ENCODE measurements around the gene SPI1. TPM values are rescaled to one million over a fixed set of nuclear protein-coding genes. Genes with fewer than 3 reads are reported as not detected.

Gene SPI1
- total and polyA plus RNA-seq, 2 experiments from 2014 or later = 0.30 TPM; not detected in 1

DNA sequence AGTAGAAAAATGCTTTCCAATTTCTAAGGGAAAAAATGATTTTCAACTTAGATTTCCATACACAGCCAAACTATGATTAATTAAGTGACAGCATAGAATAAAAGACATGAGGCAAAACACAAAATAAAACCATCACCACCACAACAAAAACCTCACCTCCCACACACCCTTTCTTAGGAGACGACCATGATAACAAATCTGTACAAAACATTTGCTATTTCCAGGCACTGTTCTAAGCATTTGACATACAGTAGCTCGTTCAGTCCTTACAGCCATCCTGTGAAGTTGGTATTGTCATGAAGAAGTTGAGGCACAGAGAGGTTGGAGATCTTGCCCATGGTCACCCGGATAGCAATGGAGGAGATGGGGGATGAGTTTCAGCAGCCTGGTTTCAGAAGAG, 8.7 kb downstream of the SPI1 start:
- in situ Hi-C loops (cut with MboI) = loop anchor here (10.0 kb wide), 1 partner anchor 75 kb away; the partner anchor contains the start of gene RAPSN
- no peak for DNase-seq
- WGBS, 2 experiments (ENCODE audit: low coverage in 1 of 2, low lambda C conversion rate in 2 of 2, missing lambda C conversion rate in 2 of 2) = 17 to 19% methylated on average over 3 of the region's 3 CpGs

GRCh38 chr11:47366020-47366490, 12.3 kb downstream of the SPI1 start:
- H4K20me1 ChIP-seq (ENCODE audit: insufficient read depth) = no peaks in the 10 kb centered on the region
- WGBS, 2 experiments (ENCODE audit: low coverage in 1 of 2, low lambda C conversion rate in 2 of 2, missing lambda C conversion rate in 2 of 2) = 44% methylated on average over 1 of the region's 1 CpG
- H3K36me3 ChIP-seq (ENCODE audit: low read depth) = no peaks in the 10 kb centered on the region
- no peak overlapping the region for H2AFZ ChIP-seq
- H3K4me1 ChIP-seq (ENCODE audit: insufficient read depth) = no peaks in the 10 kb centered on the region; the same call in 1 of the 2 replicates
- TF ChIP-seq EZH2phosphoT487 (IDR thresholded peaks at IDR 0.05; ENCODE audit: insufficient read depth, low read depth) (no peak), EZH2 (IDR thresholded peaks at IDR 0.05; ENCODE audit: insufficient read depth, poor library complexity, severe bottlenecking) (no peak)
- no peak overlapping the region for H3K9ac ChIP-seq
- H3K79me2 ChIP-seq (ENCODE audit: insufficient read depth) = no peaks in the 10 kb centered on the region
- DNase-seq = no peak
- 0 out of 2 replicates have a peak, but pooled peaks cover 4% of the 10 kb centered on the region for H3K27me3 ChIP-seq (replicated peaks; ENCODE audit: insufficient read depth)
- peaks cover 5% of the 10 kb centered on the region; the same call in 1 of the 2 replicates for H3F3A ChIP-seq (ENCODE audit: insufficient read depth)
- no peak overlapping the region for H3K4me2 ChIP-seq (ENCODE audit: unreplicated experiment)
- no peak overlapping the region for H3K4me3 ChIP-seq
- H3K9me2 ChIP-seq (ENCODE audit: insufficient read depth) = no peaks in the 10 kb centered on the region
- no peak overlapping the region for H3K27ac ChIP-seq
- H3K9me3 ChIP-seq (ENCODE audit: low read depth) = no peaks in the 10 kb centered on the region
- in situ Hi-C loops (cut with MboI) = no loop called here

More for the DNA sequence above, 8.7 kb downstream of the SPI1 start:
- Histone ChIP-seq H3K4me1 (ENCODE audit: insufficient read depth) (peaks cover 3% of the 10 kb centered on the region; the same call in 1 of the 2 replicates), H3K4me3 (no peak overlapping the region), H3K9ac (no peak overlapping the region), H3K79me2 (ENCODE audit: insufficient read depth) (no peaks in the 10 kb centered on the region), H3F3A (ENCODE audit: insufficient read depth) (peaks cover 5% of the 10 kb centered on the region; the same call in 1 of the 2 replicates), H2AFZ (0 out of 2 replicates have a peak overlapping the region, but pooled peaks have one; percentile 30), H4K20me1 (ENCODE audit: insufficient read depth) (no peaks in the 10 kb centered on the region), H3K9me2 (ENCODE audit: insufficient read depth) (no peaks in the 10 kb centered on the region), H3K36me3 (ENCODE audit: low read depth) (no peaks in the 10 kb centered on the region), H3K4me2 (ENCODE audit: unreplicated experiment) (no peak overlapping the region), H3K9me3 (ENCODE audit: low read depth) (no peaks in the 10 kb centered on the region), H3K27me3 (replicated peaks; ENCODE audit: insufficient read depth) (0 out of 2 replicates have a peak, but pooled peaks cover 4% of the 10 kb centered on the region), H3K27ac (no peak overlapping the region)
- TF ChIP-seq EZH2phosphoT487 (IDR thresholded peaks at IDR 0.05; ENCODE audit: insufficient read depth, low read depth) (no peak), EZH2 (IDR thresholded peaks at IDR 0.05; ENCODE audit: insufficient read depth, poor library complexity, severe bottlenecking) (no peak)

DNA sequence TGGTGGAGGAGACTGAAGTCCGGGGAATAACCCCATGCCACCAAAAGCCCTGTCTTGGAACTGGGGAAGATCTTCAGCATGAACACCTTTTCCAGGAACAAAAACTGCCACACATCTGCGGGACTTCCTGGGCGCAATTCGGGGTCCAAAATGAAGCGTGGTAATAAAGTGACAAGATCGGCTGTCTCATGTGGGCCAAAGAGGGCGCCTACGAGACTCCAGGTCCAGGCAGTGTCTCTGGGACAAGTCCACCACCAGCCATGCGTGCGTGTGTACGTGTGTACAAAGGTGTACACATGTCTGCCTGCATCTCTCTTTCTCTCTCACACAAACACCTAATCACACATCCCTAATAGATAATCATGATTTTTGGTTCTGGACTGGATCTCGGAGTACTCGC, 16.9 kb downstream of the SPI1 start:
- H3F3A ChIP-seq (ENCODE audit: insufficient read depth) = no peaks in the 10 kb centered on the region
- in situ Hi-C loops (cut with MboI) = no loop called here
- no peaks in the 10 kb centered on the region for H4K20me1 ChIP-seq (ENCODE audit: insufficient read depth)
- no peaks in the 10 kb centered on the region for H3K36me3 ChIP-seq (ENCODE audit: low read depth)
- H3K4me3 ChIP-seq = no peak overlapping the region
- H3K9me3 ChIP-seq (ENCODE audit: low read depth) = no peaks in the 10 kb centered on the region
- H2AFZ ChIP-seq = no peak overlapping the region
- H3K27me3 ChIP-seq (replicated peaks; ENCODE audit: insufficient read depth) = 0 out of 2 replicates have a peak, but pooled peaks cover 4% of the 10 kb centered on the region
- TF ChIP-seq EZH2 (IDR thresholded peaks at IDR 0.05; ENCODE audit: insufficient read depth, poor library complexity, severe bottlenecking) (no peak), EZH2phosphoT487 (IDR thresholded peaks at IDR 0.05; ENCODE audit: insufficient read depth, low read depth) (no peak)
- no peaks in the 10 kb centered on the region for H3K79me2 ChIP-seq (ENCODE audit: insufficient read depth)
- no peak overlapping the region for H3K9ac ChIP-seq
- H3K4me2 ChIP-seq (ENCODE audit: unreplicated experiment) = no peak overlapping the region
- WGBS, 2 experiments (ENCODE audit: low coverage in 1 of 2, low lambda C conversion rate in 2 of 2, missing lambda C conversion rate in 2 of 2) = 86 to 88% methylated on average over 13 of the region's 13 CpGs
- no peak for DNase-seq
- no peak overlapping the region for H3K27ac ChIP-seq
- H3K4me1 ChIP-seq (ENCODE audit: insufficient read depth) = no peaks in the 10 kb centered on the region
- no peaks in the 10 kb centered on the region for H3K9me2 ChIP-seq (ENCODE audit: insufficient read depth)

DNA sequence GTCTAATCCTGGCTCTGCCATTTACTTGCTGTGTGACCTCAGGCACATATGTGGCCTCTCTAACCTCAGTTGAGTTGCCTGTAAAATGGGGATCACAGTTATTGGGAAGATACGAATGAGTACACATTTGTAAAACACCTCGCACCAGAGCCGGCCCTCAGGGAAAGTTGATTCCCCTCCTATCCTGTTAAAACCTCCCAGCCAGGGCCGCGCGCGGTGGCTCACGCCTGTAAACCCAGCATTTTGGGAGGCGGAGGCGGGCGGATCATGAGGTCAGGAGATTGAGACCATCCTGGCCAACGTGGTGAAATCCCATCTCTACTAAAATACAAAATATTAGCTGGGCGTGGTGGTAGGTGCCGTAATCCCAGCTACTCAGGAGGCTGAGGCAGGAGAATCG, 18.0 kb downstream of the SPI1 start:
- Histone ChIP-seq H3K9me3 (ENCODE audit: low read depth) (no peaks in the 10 kb centered on the region), H2AFZ (no peak overlapping the region), H3K4me2 (ENCODE audit: unreplicated experiment) (no peak overlapping the region), H3K27ac (no peak overlapping the region), H3K4me1 (ENCODE audit: insufficient read depth) (no peaks in the 10 kb centered on the region), H3K36me3 (ENCODE audit: low read depth) (no peaks in the 10 kb centered on the region), H3K9me2 (ENCODE audit: insufficient read depth) (no peaks in the 10 kb centered on the region), H4K20me1 (ENCODE audit: insufficient read depth) (no peaks in the 10 kb centered on the region), H3K27me3 (replicated peaks; ENCODE audit: insufficient read depth) (no peaks in the 10 kb centered on the region), H3F3A (ENCODE audit: insufficient read depth) (0 out of 2 replicates have a peak, but pooled peaks cover 5% of the 10 kb centered on the region), H3K79me2 (ENCODE audit: insufficient read depth) (no peaks in the 10 kb centered on the region), H3K9ac (no peak overlapping the region), H3K4me3 (no peak overlapping the region)
- DNase-seq = no peak
- no peak for TF ChIP-seq EZH2phosphoT487 (IDR thresholded peaks at IDR 0.05; ENCODE audit: insufficient read depth, low read depth)
- no peak for TF ChIP-seq EZH2 (IDR thresholded peaks at IDR 0.05; ENCODE audit: insufficient read depth, poor library complexity, severe bottlenecking)
- WGBS, 2 experiments (ENCODE audit: low coverage in 1 of 2, low lambda C conversion rate in 2 of 2, missing lambda C conversion rate in 2 of 2) = 92 to 94% methylated on average over 15 of the region's 15 CpGs
- in situ Hi-C loops (cut with MboI) = no loop called here
